PC-9 (cell line): Measurements from ENCODE around the gene PCMT1. TPM values are rescaled to one million over a fixed set of nuclear protein-coding genes. Genes with fewer than 3 reads are reported as not detected.
"Not testable (repeated sequence)": the region's sequence is repeated elsewhere in the genome, so short reads cannot be mapped to it uniquely, and the experiment has no call there.

ENCODE experiments used
- BruUV-seq: library from RNA; stranded (reverse); fragments of 400-500 nt; replicated peaks from 2 replicates; lab custom pipeline; 2021; lab: Mats Ljungman, UMichigan
- CTCF ChIA-PET: fragments of 300-600 bp; sonication (Branson Sonifier 250); formaldehyde crosslinking; loops from one replicate; lab custom pipeline; 2022; ENCODE audit warnings: antibody characterized with exemption; lab: Charles Lee
- POLR2A ChIA-PET: fragments of 300-600 bp; sonication (Branson Sonifier 250); formaldehyde crosslinking; loops from one replicate; lab custom pipeline; 2022; ENCODE audit warnings: antibody characterized with exemption; ENCODE audit not compliant: unreplicated experiment; lab: Charles Lee
- DNase-seq, 2 experiments: peaks; one replicate each; pipeline versions ENCODE4 v3.0.0 to v3.0.0-alpha.2; 2015 to 2022; ENCODE audit warnings: mixed read lengths in 1 of 2
- H2AFZ ChIP-seq: fragments of 200-600 bp; sonication (generic); 2 replicates; pipeline ENCODE4 v1.8.1; 2017; ENCODE audit warnings: antibody characterized with exemption
- H3F3A ChIP-seq: fragments of 200-600 bp; sonication (generic); 2 replicates; pipeline ENCODE4 v1.8.1; 2017; ENCODE audit warnings: antibody characterized with exemption, mild to moderate bottlenecking, low read depth; ENCODE audit not compliant: insufficient read depth
- H3K27ac ChIP-seq: fragments of 200-600 bp; sonication (generic); 2 replicates; pipeline ENCODE4 v1.6.1; 2016; ENCODE audit warnings: mixed run types
- H3K27me3 ChIP-seq: fragments of 200-600 bp; sonication (generic); 2 replicates; pipeline ENCODE4 v1.6.1; 2016; ENCODE audit warnings: low read depth, mixed run types; ENCODE audit not compliant: insufficient read depth
- H3K36me3 ChIP-seq: fragments of 200-600 bp; sonication (generic); 2 replicates; pipeline ENCODE4 v1.6.1; 2016; ENCODE audit warnings: low read depth, mixed run types
- H3K4me1 ChIP-seq: fragments of 200-600 bp; sonication (generic); replicated peaks from 2 replicates; pipeline ENCODE4 v1.6.1; 2016; ENCODE audit warnings: mixed run types; ENCODE audit not compliant: insufficient read depth
- H3K4me2 ChIP-seq: fragments of 200-600 bp; sonication (generic); 2 replicates; pipeline ENCODE4 v1.6.1; 2017; ENCODE audit warnings: mixed run types
- H3K4me3 ChIP-seq: fragments of 200-600 bp; sonication (generic); 2 replicates; pipeline ENCODE4 v1.6.1; 2016; ENCODE audit warnings: mixed run types
- H3K79me2 ChIP-seq: fragments of 200-600 bp; sonication (generic); 2 replicates; pipeline ENCODE4 v1.6.1; 2017; ENCODE audit warnings: low read depth, mixed run types
- H3K9me2 ChIP-seq: fragments of 200-600 bp; sonication (generic); 2 replicates; pipeline ENCODE4 v1.8.1; 2017; ENCODE audit warnings: mild to moderate bottlenecking; ENCODE audit not compliant: insufficient read depth
- H3K9me3 ChIP-seq: fragments of 200-600 bp; sonication (generic); 2 replicates; pipeline ENCODE4 v1.8.1; 2016; ENCODE audit warnings: low read depth; ENCODE audit not compliant: insufficient read depth
- H4K20me1 ChIP-seq: fragments of 200-600 bp; sonication (generic); 2 replicates; pipeline ENCODE4 v1.8.1; 2017; ENCODE audit not compliant: insufficient read depth
- CTCF ChIP-seq: fragments of 200-600 bp; sonication (generic); conservative IDR thresholded peaks from 2 replicates; pipeline ENCODE4 v1.6.1; 2017; ENCODE audit warnings: mixed run types, antibody characterized with exemption, mild to moderate bottlenecking, moderate library complexity
- EZH2 ChIP-seq: fragments of 200-600 bp; sonication (generic); IDR thresholded peaks from 2 replicates; pipeline ENCODE4 v1.8.0; 2017; ENCODE audit warnings: antibody characterized with exemption, low read depth
- intact Hi-C: fragments of 100-400 bp; cut with micrococcal nuclease; formaldehyde crosslinking; loops from one replicate; pipeline ENCODE4 v1.10.0; 2022; ENCODE audit not compliant: unreplicated experiment
- total RNA-seq: library from RNA; stranded (reverse); gene quantifications from 2 replicates; pipeline ENCODE4 v1.2.3, GENCODE V29; 2021

The PCMT1 gene
- total RNA-seq, 1 experiment from 2014 or later = 50.5 TPM

- H3K27ac ChIP-seq = no peak overlapping the region
- CTCF ChIA-PET = interaction anchor here (0.9 kb wide), 1 partner anchor 20 kb away, joined by 6 read pairs; no protein-coding TSS in a partner anchor
These were observed 96.0 kb downstream of the PCMT1 start for GRCh38 chr6:149845549-149845948.

GRCh38 chr6:149846321-149846720, 96.8 kb downstream of the PCMT1 start:
- H3K36me3 ChIP-seq = peaks cover 20% of the 10 kb centered on the region
- H3K4me2 ChIP-seq = no peak overlapping the region
- no peak overlapping the region for H2AFZ ChIP-seq
- 0 out of 2 replicates have a peak, but pooled peaks cover 3% of the 10 kb centered on the region for H4K20me1 ChIP-seq
- no peaks in the 10 kb centered on the region for H3K9me3 ChIP-seq
- no peak for TF ChIP-seq CTCF
- no peaks in the 10 kb centered on the region for H3K27me3 ChIP-seq
- H3K27ac ChIP-seq = no peak overlapping the region
- H3K9me2 ChIP-seq = no peaks in the 10 kb centered on the region
- ChIA-PET POLR2A (interaction anchor here (0.6 kb wide), 1 partner anchor 280 kb away, joined by 4 read pairs; the partner anchor contains the start of gene GINM1), CTCF (interaction anchor here (0.9 kb wide), 1 partner anchor 19 kb away, joined by 6 read pairs; no protein-coding TSS in a partner anchor)
- H3F3A ChIP-seq = peaks cover 44% of the 10 kb centered on the region
- intact Hi-C loops = loop anchor here (2.0 kb wide), 1 partner anchor 50 kb away; no protein-coding TSS in a partner anchor
- BruUV-seq = no TSS peak
- DNase-seq = peak; percentile 57 to 79
- peaks cover 84% of the 10 kb centered on the region for H3K4me1 ChIP-seq
- H3K79me2 ChIP-seq = peaks cover 47% of the 10 kb centered on the region
- H3K4me3 ChIP-seq = no peak overlapping the region

More at GRCh38 chr6:149845549-149845948, 96.0 kb downstream of the PCMT1 start:
- intact Hi-C loops = no loop called here
- no TSS peak for BruUV-seq
- H4K20me1 ChIP-seq = 0 out of 2 replicates have a peak, but pooled peaks cover 3% of the 10 kb centered on the region
- no peak overlapping the region for H3K4me3 ChIP-seq
- H2AFZ ChIP-seq = no peak overlapping the region
- peaks cover 49% of the 10 kb centered on the region for H3K79me2 ChIP-seq
- H3K9me2 ChIP-seq = no peaks in the 10 kb centered on the region
- DNase-seq = no peak
- H3F3A ChIP-seq = peaks cover 49% of the 10 kb centered on the region
- H3K4me2 ChIP-seq = no peak overlapping the region
- peaks cover 86% of the 10 kb centered on the region for H3K4me1 ChIP-seq
- POLR2A ChIA-PET = interaction anchor here (0.6 kb wide), 1 partner anchor 280 kb away, joined by 4 read pairs; the partner anchor contains the start of gene GINM1
- H3K9me3 ChIP-seq = no peaks in the 10 kb centered on the region
- no peaks in the 10 kb centered on the region for H3K27me3 ChIP-seq
- peaks cover 16% of the 10 kb centered on the region for H3K36me3 ChIP-seq
- TF ChIP-seq CTCF (no peak), EZH2 (no peak)

GRCh38 chr6:149847939-149848267, 98.4 kb downstream of the PCMT1 start:
- Histone ChIP-seq H2AFZ (no peak overlapping the region), H3F3A (peaks cover 36% of the 10 kb centered on the region), H3K4me3 (no peak overlapping the region), H3K9me2 (no peaks in the 10 kb centered on the region), H3K27me3 (no peaks in the 10 kb centered on the region), H3K4me2 (peak overlapping the region; percentile 70), H3K79me2 (peaks cover 55% of the 10 kb centered on the region), H3K36me3 (peaks cover 24% of the 10 kb centered on the region), H3K27ac (peak overlapping the region; percentile 74), H3K4me1 (peaks cover 84% of the 10 kb centered on the region), H4K20me1 (0 out of 2 replicates have a peak, but pooled peaks cover 3% of the 10 kb centered on the region), H3K9me3 (no peaks in the 10 kb centered on the region)
- BruUV-seq = no TSS peak
- DNase-seq = no peak
- CTCF ChIA-PET = no interaction called here
- TF ChIP-seq CTCF = no peak
- TF ChIP-seq EZH2 = no peak
- POLR2A ChIA-PET = no interaction called here
- intact Hi-C loops = loop anchor here (1.0 to 2.0 kb wide), 2 partner anchors 7 to 49 kb away; no protein-coding TSS in a partner anchor

GRCh38 chr6:149848343-149848742, 98.8 kb downstream of the PCMT1 start:
- Histone ChIP-seq H3K36me3 (peaks cover 24% of the 10 kb centered on the region), H3F3A (peaks cover 32% of the 10 kb centered on the region), H3K27ac (peak overlapping the region; percentile 74), H3K4me2 (peak overlapping the region; percentile 70), H3K4me1 (peaks cover 84% of the 10 kb centered on the region), H3K79me2 (peaks cover 58% of the 10 kb centered on the region)
- H3K9me2 ChIP-seq, H2AFZ ChIP-seq, H3K4me3 ChIP-seq, H4K20me1 ChIP-seq, CTCF ChIA-PET, H3K27me3 ChIP-seq, intact Hi-C loops, DNase-seq, BruUV-seq, H3K9me3 ChIP-seq, POLR2A ChIA-PET: not testable (repeated sequence)
